DOHH2 (cell line): ENCODE measurements around the gene PIM1.

Experiments
- H3F3A ChIP-seq: fragments of 200-600 bp; sonication (generic), shearing (Covaris generic); 2 replicates; pipeline ENCODE4 v1.6.0; 2016; ENCODE audit warnings: antibody characterized with exemption, mild to moderate bottlenecking; ENCODE audit not compliant: control insufficient read depth, insufficient read depth
- H3K27ac ChIP-seq: fragments of 200-600 bp; sonication (generic); 2 replicates; pipeline ENCODE4 v1.5.1; 2014; ENCODE audit warnings: low read depth, mild to moderate bottlenecking, low read length, moderate library complexity
- H3K27me3 ChIP-seq: fragments of 200-600 bp; sonication (generic); 2 replicates; pipeline ENCODE4 v1.6.1; 2014; ENCODE audit warnings: mild to moderate bottlenecking, low read length, mixed read lengths; ENCODE audit not compliant: control insufficient read depth
- H3K36me3 ChIP-seq: fragments of 200-600 bp; sonication (generic); 2 replicates; pipeline ENCODE4 v1.6.1; 2014; ENCODE audit warnings: mild to moderate bottlenecking, low read length, moderate library complexity, mixed read lengths; ENCODE audit not compliant: control insufficient read depth
- H3K4me1 ChIP-seq: fragments of 200-600 bp; sonication (generic); 2 replicates; pipeline ENCODE4 v1.6.1; 2014; ENCODE audit warnings: mild to moderate bottlenecking, low read length, mixed read lengths; ENCODE audit not compliant: control insufficient read depth
- H3K4me2 ChIP-seq: fragments of 200-600 bp; sonication (generic); 2 replicates; pipeline ENCODE4 v1.6.0; 2014; ENCODE audit warnings: mild to moderate bottlenecking, low read length, moderate library complexity
- H3K4me3 ChIP-seq: fragments of 200-600 bp; sonication (generic); 2 replicates; pipeline ENCODE4 v1.5.1; 2014; ENCODE audit warnings: mild to moderate bottlenecking, low read length, mixed read lengths
- H3K79me2 ChIP-seq: fragments of 200-600 bp; sonication (generic); 2 replicates; pipeline ENCODE4 v1.6.1; 2014; ENCODE audit warnings: mild to moderate bottlenecking, low read length, mixed read lengths; ENCODE audit not compliant: control insufficient read depth
- H3K9me2 ChIP-seq: fragments of 200-600 bp; sonication (generic); replicated peaks from 2 replicates; pipeline ENCODE4 v1.6.1; 2014; ENCODE audit warnings: mild to moderate bottlenecking, low read length, mixed read lengths; ENCODE audit not compliant: control insufficient read depth
- H3K9me3 ChIP-seq: fragments of 200-600 bp; sonication (generic); 2 replicates; pipeline ENCODE4 v1.6.1; 2014; ENCODE audit warnings: antibody characterized with exemption, low read length, mixed read lengths; ENCODE audit not compliant: control insufficient read depth, insufficient read depth
- H4K20me1 ChIP-seq: fragments of 200-600 bp; sonication (generic); 2 replicates; pipeline ENCODE4 v1.6.0; 2014; ENCODE audit warnings: low read depth, mild to moderate bottlenecking, antibody characterized with exemption, low read length, moderate library complexity; ENCODE audit not compliant: control insufficient read depth, insufficient read depth
- CTCF ChIP-seq: fragments of 200-600 bp; sonication (generic); IDR thresholded peaks from one replicate; pipeline ENCODE4 v1.5.1; 2014; ENCODE audit warnings: antibody characterized with exemption, mild to moderate bottlenecking, low read depth, low read length; ENCODE audit not compliant: poor library complexity, severe bottlenecking
- EZH2phosphoT487 ChIP-seq: fragments of 200-600 bp; sonication (generic); IDR thresholded peaks from 2 replicates; pipeline ENCODE4 v1.6.1; 2017; ENCODE audit warnings: borderline replicate concordance, mild to moderate bottlenecking, antibody characterized with exemption, low read length, moderate library complexity, mixed read lengths

PIM1 gene

GRCh38 chr6:37207903-37208456 lies 38.0 kb downstream of the PIM1 start:
- Histone ChIP-seq H3F3A (no peaks in the 10 kb centered on the region), H3K9me2 (no peaks in the 10 kb centered on the region), H3K4me1 (peaks cover under 1% of the 10 kb centered on the region), H3K9me3 (no peaks in the 10 kb centered on the region), H3K4me2 (no peak overlapping the region), H3K36me3 (no peaks in the 10 kb centered on the region), H3K4me3 (no peak overlapping the region), H3K27ac (no peak overlapping the region), H3K27me3 (peaks cover 11% of the 10 kb centered on the region), H3K79me2 (no peaks in the 10 kb centered on the region), H4K20me1 (no peaks in the 10 kb centered on the region)
- TF ChIP-seq CTCF: peak; percentile 90
- no peak for TF ChIP-seq EZH2phosphoT487

GRCh38 chr6:37208793-37209192 lies 38.8 kb downstream of the PIM1 start:
- Histone ChIP-seq H3K4me3 (no peak overlapping the region), H3K9me3 (no peaks in the 10 kb centered on the region), H3K4me2 (no peak overlapping the region), H3K36me3 (no peaks in the 10 kb centered on the region), H3K9me2 (no peaks in the 10 kb centered on the region), H3K27me3 (peaks cover 11% of the 10 kb centered on the region), H3K27ac (no peak overlapping the region), H4K20me1 (no peaks in the 10 kb centered on the region), H3K79me2 (no peaks in the 10 kb centered on the region), H3K4me1 (no peaks in the 10 kb centered on the region), H3F3A (no peaks in the 10 kb centered on the region)
- no peak for TF ChIP-seq EZH2phosphoT487
- no peak for TF ChIP-seq CTCF

GRCh38 chr6:37209461-37210205 lies 39.7 kb downstream of the PIM1 start:
- no peak overlapping the region for H3K4me2 ChIP-seq
- H3K27ac ChIP-seq: no peak overlapping the region
- H4K20me1 ChIP-seq: no peaks in the 10 kb centered on the region
- no peaks in the 10 kb centered on the region for H3K9me2 ChIP-seq
- TF ChIP-seq EZH2phosphoT487: no peak
- no peak for TF ChIP-seq CTCF
- no peaks in the 10 kb centered on the region for H3K36me3 ChIP-seq
- no peaks in the 10 kb centered on the region for H3K9me3 ChIP-seq
- no peaks in the 10 kb centered on the region for H3K4me1 ChIP-seq
- H3K4me3 ChIP-seq: no peak overlapping the region
- no peaks in the 10 kb centered on the region for H3K79me2 ChIP-seq
- no peaks in the 10 kb centered on the region for H3F3A ChIP-seq
- H3K27me3 ChIP-seq: peaks cover 11% of the 10 kb centered on the region
